Erythroblast (primary cell): ENCODE measurements around the gene FEM1A.

Source experiments
- GATA1 ChIP-seq: IDR thresholded peaks from 2 replicates; pipeline ENCODE4 v1.6.1; 2011; ENCODE audit warnings: low read depth, mild to moderate bottlenecking, control low read depth, low read length, moderate library complexity
- POLR2A ChIP-seq: IDR thresholded peaks from 2 replicates; pipeline ENCODE4 v1.6.1; 2011; ENCODE audit warnings: mild to moderate bottlenecking, low read length

- TF ChIP-seq POLR2A (no peak), GATA1 (no peak)
These were observed 22.4 kb upstream of the FEM1A start for GRCh38 chr19:4768934-4769777.
